IPS-NIHi7 (cell line): Measurements from ENCODE around the gene NR1D1.

Source experiments
- DNase-seq: peaks from one replicate; pipeline ENCODE4 v3.0.0; 2012; ENCODE audit warnings: mixed read lengths; ENCODE audit errors: extremely low spot score

NR1D1 gene

DNA sequence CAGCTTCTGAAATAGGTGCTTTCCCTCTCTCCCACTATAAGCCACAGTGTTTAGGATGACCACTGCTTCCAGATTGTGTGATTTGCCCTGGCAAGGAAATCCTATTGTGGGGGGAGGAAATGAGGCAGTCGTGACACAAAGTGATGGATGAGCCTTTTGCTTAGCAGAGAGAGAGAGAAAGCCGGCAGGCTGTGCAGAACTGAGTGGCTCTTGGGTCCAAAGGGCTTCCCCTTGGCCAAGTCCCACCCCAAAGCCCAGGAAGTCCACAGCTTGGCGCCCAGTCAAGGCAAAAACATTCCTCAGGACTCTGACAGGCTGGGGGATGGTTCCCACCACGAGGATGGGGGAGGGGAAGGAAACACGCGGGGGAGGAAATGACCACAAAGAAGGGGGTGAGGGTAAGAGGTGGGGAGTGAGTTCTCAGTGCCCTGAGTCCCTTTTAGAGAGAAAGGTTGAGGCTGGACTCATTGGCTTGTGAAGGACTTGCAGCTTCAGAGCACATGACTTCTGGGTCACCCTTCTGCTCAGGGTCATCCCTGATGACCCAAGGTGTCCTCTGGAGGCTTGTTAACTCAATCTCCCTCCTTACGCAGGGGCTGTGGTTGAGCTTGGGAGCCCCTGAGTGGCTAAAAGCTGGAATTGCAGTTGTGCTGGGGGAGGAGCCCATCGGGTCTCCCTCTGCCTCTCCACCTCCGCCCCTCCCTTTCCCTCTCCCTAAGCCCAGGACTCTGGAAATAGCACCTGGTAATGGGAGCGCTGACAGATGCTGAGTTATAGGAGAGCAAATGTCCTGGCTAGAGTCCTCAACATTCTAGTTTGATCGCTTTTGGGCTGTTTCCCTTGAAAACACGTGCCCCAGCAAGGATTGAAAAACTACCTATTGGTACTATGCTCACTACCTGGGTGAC is 11.1 kb upstream of the NR1D1 start:
- DNase-seq = peak; percentile 89

DNA sequence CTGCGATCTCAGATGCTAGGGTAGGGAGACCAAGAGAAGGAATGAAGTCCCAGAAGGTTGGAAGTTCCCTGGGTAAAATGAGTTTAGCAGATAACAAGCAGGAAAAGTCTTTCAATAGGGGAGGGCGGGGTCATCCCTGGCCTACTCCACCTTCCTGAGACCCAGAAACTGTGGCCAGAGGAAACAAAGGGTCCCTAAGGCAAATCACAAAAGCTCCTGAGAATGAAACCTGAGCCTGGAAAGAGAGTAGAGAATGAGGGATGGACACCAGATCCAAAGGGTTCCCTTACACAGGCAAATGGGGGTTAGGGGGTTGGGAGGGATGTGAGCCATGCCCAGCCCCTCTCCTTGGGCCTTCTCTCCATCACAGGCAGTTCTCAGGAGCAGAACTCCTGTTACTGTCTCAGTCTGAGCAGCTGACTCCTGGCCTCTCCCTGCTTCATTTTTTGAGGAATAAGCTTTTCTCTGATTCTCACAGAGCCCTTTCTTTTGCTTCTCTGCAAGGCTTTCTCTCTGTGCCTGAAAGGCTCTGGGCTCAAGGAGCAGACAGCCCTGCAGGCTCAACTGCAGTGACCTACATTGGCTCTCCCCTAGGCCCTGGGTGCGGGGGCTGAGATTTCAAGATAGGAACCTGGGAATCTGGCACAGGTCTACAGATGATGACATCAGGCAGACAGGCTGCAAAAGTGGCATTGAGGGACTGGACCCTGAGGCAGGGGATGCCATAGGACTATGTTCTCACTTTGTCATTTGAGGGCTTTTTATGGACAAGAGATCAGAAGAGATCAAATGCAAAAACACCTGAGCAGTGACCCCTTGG is 9.8 kb upstream of the NR1D1 start:
- no peak for DNase-seq

DNA sequence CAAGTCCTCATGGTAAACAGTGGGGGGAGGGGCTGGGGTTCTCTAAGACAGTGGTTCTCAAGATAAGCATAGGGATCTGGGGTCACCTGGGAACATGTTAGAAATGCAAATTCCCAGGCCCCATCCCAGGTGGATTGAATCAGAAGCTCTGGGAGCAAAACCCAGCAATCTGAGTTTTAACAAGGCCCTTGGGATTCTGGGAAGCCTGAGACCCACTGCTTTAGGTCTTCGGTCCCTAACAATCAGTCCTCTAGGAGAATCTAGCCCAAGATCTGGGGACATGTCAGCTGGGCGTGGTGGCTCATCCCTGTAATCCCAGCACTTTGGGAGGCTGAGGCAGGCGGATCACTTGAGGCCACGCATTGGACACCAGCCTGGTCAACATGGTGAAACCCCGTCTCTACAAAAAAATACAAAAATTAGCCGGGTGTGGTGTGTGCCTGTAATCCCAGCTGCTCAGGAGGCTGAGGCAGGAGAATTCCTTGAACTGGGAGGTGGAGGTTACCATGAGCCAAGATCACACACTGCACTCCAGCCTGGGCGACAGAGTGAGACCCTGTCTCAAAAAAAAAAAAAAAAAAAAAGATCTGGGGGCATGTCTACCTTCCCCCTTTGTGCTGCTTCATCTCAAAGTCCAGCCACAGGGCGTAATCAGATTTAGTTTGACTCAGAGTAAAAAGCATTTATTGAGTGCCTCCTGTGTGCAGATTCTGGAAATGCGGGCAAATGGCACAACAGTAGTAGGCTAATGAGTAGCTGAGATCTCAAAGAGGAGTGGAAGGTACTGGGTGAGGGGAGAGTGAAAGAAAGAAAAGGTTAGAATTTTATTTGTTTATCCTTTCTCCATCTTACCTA is 8.8 kb upstream of the NR1D1 start:
- DNase-seq = no peak

DNA sequence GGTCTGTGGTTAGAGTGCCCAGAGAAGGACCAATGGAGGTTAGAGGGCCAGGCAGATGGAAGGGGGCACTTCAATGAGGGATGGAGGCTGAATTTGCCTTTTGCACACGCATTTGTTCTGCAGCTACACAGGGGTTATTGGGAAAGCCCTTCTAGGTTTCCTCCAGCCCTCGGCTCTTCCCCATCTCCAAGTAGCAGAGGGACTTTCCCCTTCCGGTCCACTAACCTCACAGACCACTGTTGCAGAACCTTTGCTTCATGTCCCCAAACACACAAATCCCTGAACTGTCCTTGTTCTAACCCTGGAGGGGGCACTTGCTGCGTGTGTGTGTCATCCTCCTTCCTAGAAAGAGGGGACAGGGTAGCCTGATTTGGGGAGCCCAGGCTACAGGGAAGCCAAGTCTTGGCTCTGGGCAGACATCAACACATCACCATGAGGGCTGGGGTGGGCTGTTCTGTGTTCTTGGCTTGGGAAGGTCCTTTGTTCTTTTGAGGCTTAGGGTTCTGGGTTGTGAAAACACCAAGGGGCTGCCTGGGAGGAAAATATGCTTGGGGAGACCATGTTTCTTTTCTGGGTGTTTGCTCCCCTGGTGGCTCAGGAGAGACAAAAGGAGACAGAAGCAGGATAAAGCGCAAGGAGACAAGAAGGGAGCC is 7.3 kb upstream of the NR1D1 start:
- no peak for DNase-seq

DNA sequence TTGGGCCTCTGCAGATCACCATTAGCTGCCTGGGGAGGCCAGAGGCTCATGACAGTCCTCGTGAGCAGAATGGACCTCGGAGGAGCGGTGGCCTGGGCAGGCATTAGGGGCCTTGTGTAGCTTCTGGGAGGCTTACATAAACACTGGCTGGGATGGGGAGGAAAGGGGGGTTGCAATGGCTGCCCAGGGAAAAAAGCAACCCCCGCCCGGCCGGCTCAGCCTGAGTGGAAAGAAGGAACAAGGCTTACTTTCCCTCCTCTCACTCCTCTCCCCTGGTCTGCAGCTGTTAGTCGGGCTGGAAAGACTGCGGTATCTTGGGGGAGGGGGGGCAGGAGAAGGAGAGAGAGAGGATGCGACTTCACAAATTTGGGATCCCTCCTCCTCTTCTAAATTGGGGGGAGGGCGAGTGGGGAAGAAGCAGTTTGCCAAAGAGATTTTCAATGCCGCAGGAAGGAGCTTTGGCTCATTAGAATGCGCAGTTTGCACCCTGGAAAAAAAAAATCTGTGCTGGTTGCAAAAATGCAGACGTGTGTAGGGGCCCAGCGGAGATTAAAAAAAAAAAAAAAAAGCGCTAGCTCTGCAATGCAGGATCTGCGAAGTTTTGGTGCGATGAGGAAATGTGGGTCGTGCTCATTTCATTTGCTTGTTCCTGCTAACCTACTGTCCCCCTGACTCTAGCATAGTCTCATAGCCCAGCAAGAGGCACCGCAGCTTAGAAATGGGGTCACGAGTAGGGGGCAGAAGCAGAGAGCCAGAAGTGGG is 6.6 kb upstream of the NR1D1 start:
- no peak for DNase-seq

DNA sequence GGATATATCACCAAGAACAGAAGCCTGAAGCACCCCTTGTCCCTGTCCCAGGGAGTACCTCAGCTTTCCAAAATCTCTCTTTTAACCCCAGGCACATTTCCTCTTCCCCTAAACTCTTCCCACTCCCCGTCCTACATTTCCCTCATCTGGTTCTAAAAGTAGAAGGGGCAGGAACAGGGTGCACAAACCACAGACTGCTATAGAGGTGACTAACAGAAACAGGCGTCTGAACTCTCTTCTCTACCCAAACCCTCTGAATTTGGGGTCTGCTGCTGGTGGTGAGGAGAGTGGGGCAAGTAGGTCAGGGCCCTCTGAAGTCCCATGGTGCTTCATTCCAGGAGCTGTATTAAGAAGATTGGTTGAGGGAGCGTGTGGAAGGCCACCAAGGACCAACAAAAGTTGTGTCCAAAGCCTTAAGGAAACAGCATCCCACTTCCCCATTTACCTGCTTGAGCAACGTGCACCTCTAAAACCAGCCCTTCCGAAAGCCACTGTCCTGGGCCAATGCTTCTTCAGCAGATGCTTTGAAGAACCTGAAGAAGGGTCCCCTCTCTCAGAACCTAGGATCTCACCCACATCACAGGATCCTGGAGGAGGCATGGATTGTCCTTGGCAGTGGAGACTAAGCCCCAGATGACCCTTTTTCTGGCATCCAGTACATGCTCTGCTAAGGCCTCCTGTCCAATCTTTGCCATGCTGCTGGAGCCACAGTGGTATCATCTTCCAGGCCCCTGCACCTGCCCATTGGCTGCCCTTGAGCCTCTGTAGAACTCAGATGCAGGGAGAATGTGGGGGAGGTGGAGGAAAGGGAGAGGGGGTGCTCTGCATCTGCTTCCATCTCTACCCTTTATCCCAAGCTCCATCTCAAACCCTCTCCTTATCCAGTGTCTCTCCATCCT is 5.7 kb upstream of the NR1D1 start:
- DNase-seq = no peak

DNA sequence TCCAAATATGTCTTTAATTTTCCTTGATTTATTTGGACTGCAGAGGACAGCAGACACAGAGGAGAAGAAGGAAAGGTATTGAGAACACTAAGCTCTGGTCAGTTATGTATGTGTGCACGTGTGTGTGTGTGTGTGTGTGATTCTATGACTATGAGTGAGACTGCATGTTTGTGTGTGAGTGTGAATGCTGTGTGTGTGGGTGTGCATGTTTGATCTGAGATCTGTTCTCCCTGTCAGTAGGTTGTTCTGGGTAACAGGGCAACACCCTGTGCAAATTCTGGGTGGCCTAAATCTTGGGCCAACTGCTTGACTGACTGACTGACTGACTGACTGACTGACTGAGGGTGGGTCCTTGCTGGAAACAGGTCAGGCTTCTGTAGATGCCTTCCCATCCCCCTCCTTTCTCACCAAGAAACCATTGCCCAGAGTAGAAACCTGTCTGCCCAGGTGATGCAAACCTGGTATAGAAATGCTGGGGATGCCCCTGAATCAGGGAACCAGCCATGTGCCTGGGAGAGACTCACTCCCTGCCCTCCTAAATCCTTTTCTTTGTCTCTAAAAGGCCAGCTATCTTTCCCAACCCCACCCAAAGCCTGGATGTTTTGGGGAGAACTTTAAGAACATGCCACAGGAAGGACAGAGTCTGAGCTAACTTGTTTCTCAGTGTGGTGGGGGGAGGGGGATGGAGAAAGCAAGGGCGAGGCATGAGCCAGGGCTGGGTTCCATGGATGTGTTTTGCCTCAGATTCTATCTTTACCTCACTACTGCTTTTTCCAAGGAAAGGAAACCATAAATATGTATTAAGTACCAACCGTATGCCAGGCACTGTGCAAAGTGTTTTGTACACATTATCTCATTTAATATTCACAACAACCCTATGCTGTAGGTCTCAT is 4.5 kb upstream of the NR1D1 start:
- no peak for DNase-seq

DNA sequence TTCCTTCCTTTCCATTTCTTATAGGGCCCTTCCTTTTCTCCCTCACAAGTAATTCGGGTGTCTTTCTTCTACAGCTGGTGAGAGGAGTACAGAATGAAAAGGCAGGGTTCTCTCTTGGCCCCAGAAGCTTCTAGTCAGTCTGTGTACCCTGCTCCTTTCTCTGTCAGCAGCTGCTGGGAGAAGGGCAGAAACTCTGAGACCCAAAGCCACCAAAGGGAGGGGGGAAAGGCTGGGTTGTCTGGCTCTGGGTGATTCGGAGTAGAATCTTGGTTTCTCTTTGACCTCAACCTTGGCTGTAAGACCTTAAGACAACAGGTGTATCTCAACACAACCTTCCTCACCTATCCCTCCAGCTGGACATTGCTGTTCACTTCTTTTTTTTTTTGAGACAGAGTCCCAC is 3.3 kb upstream of the NR1D1 start:
- no peak for DNase-seq

DNA sequence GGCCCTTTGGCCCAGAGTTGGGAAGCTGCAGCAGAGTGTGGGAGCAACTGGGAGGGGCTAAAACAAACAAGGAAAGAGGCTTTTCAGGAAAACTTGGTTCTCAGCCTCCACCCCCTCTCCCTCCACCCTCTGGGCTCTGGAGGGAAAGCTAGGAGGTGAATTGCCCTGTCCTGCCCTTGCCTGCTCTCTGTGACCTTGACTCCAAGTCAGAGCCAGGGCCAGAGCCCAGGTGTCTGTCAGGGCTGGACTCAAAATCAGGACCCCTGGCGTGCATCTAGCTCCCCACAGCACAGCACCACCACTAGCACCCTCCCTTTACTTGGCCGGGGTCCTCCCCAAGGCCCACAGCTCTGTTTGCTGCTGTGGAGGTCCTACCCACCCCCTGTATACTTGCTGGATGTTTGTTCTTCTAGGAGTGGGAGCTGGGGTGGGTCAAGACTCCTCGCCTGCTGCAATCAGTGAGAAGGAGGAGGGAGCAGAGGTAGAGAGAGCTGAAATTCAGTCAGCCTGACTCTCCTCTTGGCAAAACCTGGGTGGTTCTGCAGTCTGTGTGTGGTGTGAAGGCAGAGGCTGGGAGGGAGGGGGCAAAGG is 2.8 kb upstream of the NR1D1 start:
- no peak for DNase-seq

DNA sequence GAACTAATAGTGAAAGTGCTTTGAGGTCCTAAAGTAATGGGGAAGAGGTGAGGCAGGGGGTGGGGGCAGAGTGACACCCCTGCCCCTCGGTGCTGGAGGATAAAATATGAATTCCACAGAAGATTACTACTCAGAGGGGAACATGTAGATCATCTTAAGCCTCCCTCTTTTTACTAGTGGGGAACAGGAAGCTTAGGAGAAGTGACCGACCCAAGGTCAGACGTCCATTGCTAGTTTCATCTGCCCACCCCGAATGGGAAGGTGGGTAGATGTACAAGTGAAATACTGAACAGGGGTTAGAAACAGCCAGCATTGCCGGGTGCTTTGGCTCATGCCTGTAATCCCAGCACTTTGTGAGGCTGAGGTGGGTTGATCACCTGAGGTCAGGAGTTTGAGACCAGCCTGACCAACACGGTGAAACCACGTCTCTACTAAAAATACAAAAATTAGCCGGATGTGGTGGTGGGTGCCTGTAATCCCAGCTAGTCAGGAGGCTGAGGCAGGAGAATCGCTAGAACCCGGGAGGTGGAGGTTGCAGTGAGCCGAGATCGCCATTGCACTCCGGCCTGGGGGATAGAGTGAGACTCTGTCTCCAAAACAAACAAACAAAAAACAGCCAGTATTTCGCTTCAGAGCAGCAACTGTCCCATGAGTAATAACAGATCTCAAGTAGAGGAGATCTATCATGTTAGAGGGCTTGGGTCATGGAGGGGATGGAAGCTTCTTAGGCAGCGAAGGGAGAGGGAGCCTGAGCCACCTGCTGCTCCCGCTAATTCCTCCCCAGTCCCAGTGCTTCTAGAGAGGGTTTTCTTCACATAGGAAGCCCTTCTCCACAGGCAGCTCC is 1.2 kb upstream of the NR1D1 start:
- DNase-seq = no peak

DNA sequence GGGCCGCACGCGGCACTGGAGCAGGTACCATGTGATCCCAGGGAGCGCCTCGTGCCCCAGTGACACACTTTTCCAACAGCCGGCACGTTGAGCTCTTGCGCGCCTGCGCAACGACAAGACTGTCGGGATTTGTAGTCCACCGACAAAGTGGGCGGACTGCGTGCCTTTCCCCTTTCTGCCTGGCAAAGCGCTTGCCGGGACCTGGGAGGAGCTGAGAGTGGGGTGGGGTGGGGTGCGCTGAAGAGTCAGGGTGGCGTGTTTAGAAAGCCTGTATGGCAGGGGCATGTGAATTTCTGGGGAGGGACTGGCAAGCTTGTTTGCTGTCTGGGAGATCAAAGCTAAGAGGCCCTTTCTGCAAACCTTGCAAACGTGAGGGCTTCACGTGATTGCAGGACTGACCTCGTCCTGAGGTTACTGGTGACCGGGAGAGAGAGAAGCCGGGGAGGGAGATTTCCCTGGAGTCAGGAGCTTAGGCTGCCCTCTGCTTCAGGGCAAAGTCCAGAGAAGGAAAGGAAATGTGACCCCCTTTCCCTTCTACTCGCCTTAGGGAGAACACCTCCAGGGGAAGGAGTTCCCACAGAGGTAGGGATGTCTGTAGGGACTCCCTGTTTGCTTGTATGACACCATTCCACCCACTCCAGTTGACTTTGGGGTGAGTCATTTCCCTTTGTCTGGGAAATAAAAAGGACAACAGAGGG is 429 bp upstream of the NR1D1 start:
- peak; percentile 93 for DNase-seq

DNA sequence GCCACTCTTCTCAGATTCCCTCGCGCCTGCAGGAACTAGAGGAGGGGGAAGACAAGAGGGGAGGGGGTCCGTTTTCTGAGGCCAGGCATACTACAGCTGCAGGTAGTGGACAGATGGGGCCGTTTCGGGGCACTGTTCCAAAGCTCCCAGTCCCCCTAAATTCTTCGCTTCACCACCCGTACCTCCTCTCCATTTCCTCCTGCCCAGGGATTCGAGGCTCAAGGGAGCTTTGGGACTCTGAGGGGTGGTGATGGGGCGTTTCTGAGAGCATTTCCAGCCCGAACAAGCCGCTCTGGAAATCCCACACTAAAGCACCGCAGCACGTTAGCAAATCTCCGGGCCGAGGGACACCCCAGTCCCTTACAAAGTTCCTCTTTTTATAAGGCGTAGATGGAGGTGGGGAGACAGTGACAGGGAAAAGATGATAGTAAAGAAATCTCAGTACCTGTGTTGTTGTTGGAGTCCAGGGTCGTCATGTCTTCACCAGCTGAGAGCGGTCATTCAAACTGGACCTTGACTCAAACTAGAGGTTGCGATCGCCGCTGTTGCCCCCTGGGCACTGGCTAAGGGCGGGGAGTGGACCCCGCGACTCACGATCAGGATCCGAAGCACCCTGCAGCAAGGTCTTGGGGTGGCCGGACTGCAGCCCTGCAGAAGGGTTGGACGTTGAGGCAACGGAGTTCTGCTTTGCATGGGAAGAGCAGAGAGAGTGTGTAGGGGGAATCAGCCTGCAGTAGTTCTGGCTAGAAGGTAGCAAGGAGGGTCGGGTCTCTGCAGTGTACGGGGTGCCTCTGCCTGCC is 570 bp downstream of the NR1D1 start:
- DNase-seq = no peak

DNA sequence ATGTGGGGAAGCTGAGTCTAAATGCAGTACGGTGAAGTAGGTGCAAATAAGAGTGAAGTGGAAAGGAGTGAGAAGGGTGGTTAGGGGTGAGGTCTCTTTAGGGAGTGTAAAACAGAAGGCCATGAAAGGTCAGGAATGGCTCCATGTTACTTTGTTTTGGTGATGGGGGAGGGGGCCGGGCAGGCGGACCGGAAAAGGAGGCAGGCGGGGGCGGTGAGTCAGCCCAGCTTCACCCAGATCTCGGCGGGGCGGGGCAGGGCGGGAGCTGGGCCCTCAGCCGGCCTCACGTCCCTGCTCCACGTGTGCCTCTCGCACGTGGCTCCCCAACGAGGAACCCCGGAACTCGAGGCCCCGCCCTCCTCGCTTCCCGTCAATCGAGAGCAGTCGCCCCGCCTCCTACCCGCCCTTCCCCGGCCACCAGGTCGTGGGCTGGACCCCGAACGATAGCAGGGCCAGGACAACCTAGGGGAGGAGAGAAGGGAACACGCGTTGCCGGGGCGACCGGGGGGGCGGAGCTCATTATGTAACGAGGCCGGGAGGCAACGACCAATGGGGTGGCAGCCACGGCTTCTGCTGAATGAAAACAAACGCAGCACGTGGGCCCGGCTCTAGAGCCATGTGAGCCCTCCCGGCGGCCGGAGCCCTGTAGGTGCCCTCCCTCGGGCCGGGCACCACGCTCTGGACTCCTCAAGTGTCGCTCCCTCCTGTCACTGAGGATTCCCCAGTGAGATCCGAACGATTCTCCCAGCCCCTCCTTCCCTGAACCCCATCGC is 1.4 kb downstream of the NR1D1 start:
- DNase-seq = peak; percentile 93

DNA sequence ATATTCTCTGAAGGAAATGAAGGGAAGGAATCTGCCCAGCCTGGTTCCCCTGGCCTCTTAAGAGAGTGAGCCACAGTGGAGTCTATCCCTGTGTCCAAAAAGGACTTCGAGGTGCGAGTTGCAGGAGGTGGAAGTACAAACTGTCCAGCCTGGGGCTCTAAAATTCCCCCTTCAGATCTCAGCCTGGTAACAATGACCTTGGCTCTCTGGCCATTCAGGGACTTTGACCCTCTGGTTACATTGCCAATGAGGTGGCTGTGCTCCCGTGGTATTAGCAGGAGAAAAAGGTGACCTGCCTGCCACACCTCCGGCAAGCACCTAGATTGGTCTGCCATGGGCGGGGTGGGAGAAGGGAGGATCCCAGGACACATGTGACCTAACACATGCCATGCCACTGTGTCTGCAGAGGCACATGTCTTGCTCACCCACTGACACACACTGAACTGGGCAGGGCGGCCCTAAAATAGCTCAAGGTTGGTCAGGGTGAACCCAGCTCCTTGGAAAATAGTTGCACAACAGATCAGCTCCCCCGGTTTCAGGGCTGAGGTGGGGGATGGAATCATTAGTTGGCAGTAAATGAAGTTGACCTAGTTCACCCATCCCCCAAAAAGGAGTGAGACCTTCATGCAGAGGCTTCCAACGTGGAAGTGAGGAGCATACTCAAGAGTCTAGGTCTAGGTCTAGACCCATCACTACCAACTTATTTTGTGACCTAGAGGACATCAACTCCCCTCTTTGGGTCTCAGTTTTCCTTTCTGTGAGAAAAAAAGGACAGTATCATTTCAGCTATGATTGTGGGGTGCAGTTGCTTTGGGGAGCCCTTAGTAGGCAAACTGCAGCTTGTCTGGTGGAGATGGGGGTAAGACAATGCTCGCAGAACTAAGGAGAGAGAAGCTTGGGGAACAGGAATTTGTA is 2.2 kb downstream of the NR1D1 start:
- DNase-seq = no peak
